ENCODE results near the gene RABEP1. TPM values are rescaled to one million over a fixed set of nuclear protein-coding genes. Genes with fewer than 3 reads are reported as not detected.
A peak's percentile ranks its signal among the peaks of the same experiment; 100 is the strongest.

RABEP1 gene
- total RNA-seq, 2 donors from 2014 or later = 32.2 to 32.8 TPM

- H3K36me3 Mint-ChIP-seq (ENCODE audit: low read depth) = no peaks in the 10 kb centered on the region
- no peak overlapping the region for H3K9ac ChIP-seq (ENCODE audit: extremely low read depth, low read length, poor library complexity, severe bottlenecking)
- H3K4me1 Mint-ChIP-seq = no peaks in the 10 kb centered on the region
- no peaks in the 10 kb centered on the region for H3K27me3 ChIP-seq (ENCODE audit: control insufficient read depth, insufficient read depth, low read length, poor library complexity, severe bottlenecking)
- no peaks in the 10 kb centered on the region for H3K27me3 Mint-ChIP-seq (ENCODE audit: insufficient read depth)
- H3K4me1 ChIP-seq (ENCODE audit: control insufficient read depth, insufficient read depth, low read length) = no peaks in the 10 kb centered on the region
- H3K4me3 Mint-ChIP-seq = no peak overlapping the region
- WGBS, 2 experiments (ENCODE audit: insufficient coverage in 1 of 2, insufficient read length in 1 of 2) = 89 to 90% methylated on average over 2 to 3 of the region's 3 CpGs
- no peak overlapping the region for H3K27ac ChIP-seq (ENCODE audit: low read depth, low read length)
- H3K9me3 ChIP-seq (ENCODE audit: control insufficient read depth, low read length) = no peaks in the 10 kb centered on the region
- DNase-seq = no peak
- H3K27ac Mint-ChIP-seq = no peak overlapping the region
- no peak for TF ChIP-seq CTCF (conservative IDR thresholded peaks at IDR 0.05)
- H3K36me3 ChIP-seq (ENCODE audit: control insufficient read depth, insufficient read depth, low read length) = no peaks in the 10 kb centered on the region
- H3K9me3 Mint-ChIP-seq = no peaks in the 10 kb centered on the region
- H3K4me3 ChIP-seq (ENCODE audit: low read length) = no peak overlapping the region
Measured at GRCh38 chr17:5264893-5265292, 17.2 kb upstream of the RABEP1 start.

GRCh38 chr17:5269241-5269960 is 12.7 kb upstream of the RABEP1 start:
- Mint-ChIP-seq H3K4me1 (no peaks in the 10 kb centered on the region), H3K9me3 (no peaks in the 10 kb centered on the region)
- WGBS, 2 experiments (ENCODE audit: insufficient coverage in 1 of 2, insufficient read length in 1 of 2) = 88 to 93% methylated on average over 3 of the region's 4 CpGs

DNA sequence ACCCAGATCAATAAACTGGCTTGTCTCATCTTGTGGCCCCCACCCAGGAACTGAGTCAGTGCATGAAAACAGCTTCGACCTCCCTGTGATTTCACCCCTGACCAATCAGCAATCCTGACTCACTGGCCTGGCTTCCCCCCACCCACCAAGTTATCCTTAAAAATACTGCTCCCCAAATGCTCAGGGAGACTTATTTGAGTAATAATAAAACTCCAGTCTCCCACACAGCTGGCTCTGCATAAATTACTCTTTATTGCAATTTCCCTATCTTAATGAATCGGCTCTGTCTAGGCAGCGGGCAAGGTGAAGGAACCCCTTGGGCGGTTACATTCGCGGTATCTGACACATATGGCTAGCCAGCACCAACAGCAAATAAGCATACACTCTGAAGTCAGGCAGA is 9.8 kb upstream of the RABEP1 start:
- Histone ChIP-seq H3K9ac (ENCODE audit: extremely low read depth, low read length, poor library complexity, severe bottlenecking) (no peak overlapping the region), H3K27me3 (ENCODE audit: control insufficient read depth, insufficient read depth, low read length, poor library complexity, severe bottlenecking) (no peaks in the 10 kb centered on the region), H3K4me3 (ENCODE audit: low read length) (no peak overlapping the region), H3K9me3 (ENCODE audit: control insufficient read depth, low read length) (no peaks in the 10 kb centered on the region), H3K4me1 (ENCODE audit: control insufficient read depth, insufficient read depth, low read length) (no peaks in the 10 kb centered on the region), H3K27ac (ENCODE audit: low read depth, low read length) (no peak overlapping the region), H3K36me3 (ENCODE audit: control insufficient read depth, insufficient read depth, low read length) (no peaks in the 10 kb centered on the region)
- Mint-ChIP-seq H3K9me3 (no peaks in the 10 kb centered on the region), H3K4me1 (no peaks in the 10 kb centered on the region), H3K36me3 (ENCODE audit: low read depth) (no peaks in the 10 kb centered on the region), H3K27ac (no peak overlapping the region), H3K27me3 (ENCODE audit: insufficient read depth) (peaks cover under 1% of the 10 kb centered on the region), H3K4me3 (no peak overlapping the region)
- 83 to 90% methylated on average over 1 to 6 of the region's 6 CpGs for WGBS, 2 experiments (ENCODE audit: insufficient coverage in 1 of 2, insufficient read length in 1 of 2)
- DNase-seq = peak; percentile 24
- no peak for TF ChIP-seq CTCF (conservative IDR thresholded peaks at IDR 0.05)

More at GRCh38 chr17:5269241-5269960, 12.7 kb upstream of the RABEP1 start:
- TF ChIP-seq CTCF (conservative IDR thresholded peaks at IDR 0.05) = no peak
- H3K36me3 Mint-ChIP-seq (ENCODE audit: low read depth) = no peaks in the 10 kb centered on the region
- no peaks in the 10 kb centered on the region for H3K9me3 ChIP-seq (ENCODE audit: control insufficient read depth, low read length)
- H3K36me3 ChIP-seq (ENCODE audit: control insufficient read depth, insufficient read depth, low read length) = no peaks in the 10 kb centered on the region
- no peaks in the 10 kb centered on the region for H3K27me3 ChIP-seq (ENCODE audit: control insufficient read depth, insufficient read depth, low read length, poor library complexity, severe bottlenecking)
- H3K4me1 ChIP-seq (ENCODE audit: control insufficient read depth, insufficient read depth, low read length) = no peaks in the 10 kb centered on the region
- H3K4me3 Mint-ChIP-seq = no peak overlapping the region
- H3K27me3 Mint-ChIP-seq (ENCODE audit: insufficient read depth) = no peaks in the 10 kb centered on the region
- H3K27ac ChIP-seq (ENCODE audit: low read depth, low read length) = no peak overlapping the region
- no peak for DNase-seq
- H3K27ac Mint-ChIP-seq = no peak overlapping the region
- no peak overlapping the region for H3K4me3 ChIP-seq (ENCODE audit: low read length)
- H3K9ac ChIP-seq (ENCODE audit: extremely low read depth, low read length, poor library complexity, severe bottlenecking) = no peak overlapping the region
